ENCODE results near the gene TTC28. TPM values are rescaled to one million over a fixed set of nuclear protein-coding genes. Genes with fewer than 3 reads are reported as not detected.
"Not testable (repeated sequence)": the region's sequence is repeated elsewhere in the genome, so short reads cannot be mapped to it uniquely, and the experiment has no call there.

Gene TTC28
- total RNA-seq, 8 experiments from 2014 or later = 19.2 to 51.4 (median 26.6) TPM

- Histone ChIP-seq H3K27ac (no peak overlapping the region), H3K4me3 (no peak overlapping the region), H3K4me1 (replicated peaks in 1 of 2) (peaks cover 23 to 38% of the 10 kb centered on the region in 2 donors)
- no peak for ATAC-seq (replicated peaks in 6 of 8)
- in situ Hi-C loops (cut with MboI; ENCODE audit: low pct_unique_long_range_greater_than_20kb in 2 of 9, low sequenced_read_pairs in 9 of 9, unreplicated experiment in 9 of 9) = no loop called here
- WGBS, 10 experiments = 80 to 100% (median 93%) methylated on average over 1 to 5 of the region's 5 CpGs; no CpG with 5 or more reads in 2 of the 10 experiments
These were observed 458.8 kb downstream of the TTC28 start for GRCh38 chr22:28220626-28221363.

GRCh38 chr22:28217277-28217676, 462.4 kb downstream of the TTC28 start:
- 44 to 100% (median 88%) methylated on average over 1 of the region's 1 CpG; no CpG with 5 or more reads in 3 of the 10 experiments for WGBS, 10 experiments
- no peak for ATAC-seq (replicated peaks in 6 of 8)

GRCh38 chr22:28214750-28215149, 464.9 kb downstream of the TTC28 start:
- H3K27ac ChIP-seq; H3K4me3 ChIP-seq; in situ Hi-C loops (cut with MboI; ENCODE audit: low pct_unique_long_range_greater_than_20kb in 2 of 9, low sequenced_read_pairs in 9 of 9, unreplicated experiment in 9 of 9); H3K4me1 ChIP-seq (replicated peaks in 1 of 2); ATAC-seq (replicated peaks in 6 of 8): not testable (repeated sequence)
- WGBS, 10 experiments = 83 to 100% (median 100%) methylated on average over 1 to 3 of the region's 5 CpGs; no CpG with 5 or more reads in 4 of the 10 experiments

More at GRCh38 chr22:28217277-28217676, 462.4 kb downstream of the TTC28 start:
- peaks cover 7 to 15% of the 10 kb centered on the region in 2 donors for H3K4me1 ChIP-seq (replicated peaks in 1 of 2)
- H3K27ac ChIP-seq = no peak overlapping the region
- in situ Hi-C loops (cut with MboI; ENCODE audit: low pct_unique_long_range_greater_than_20kb in 2 of 9, low sequenced_read_pairs in 9 of 9, unreplicated experiment in 9 of 9) = no loop called here
- H3K4me3 ChIP-seq = no peak overlapping the region

GRCh38 chr22:28209457-28209856, 470.2 kb downstream of the TTC28 start:
- not testable (repeated sequence) for ATAC-seq (replicated peaks in 6 of 8)
- H3K27ac ChIP-seq = peak overlapping the region in 1 of 2 donors; percentile 33

GRCh38 chr22:28208787-28209186, 470.9 kb downstream of the TTC28 start:
- 60 to 100% (median 93%) methylated on average over 1 to 2 of the region's 2 CpGs; no CpG with 5 or more reads in 5 of the 10 experiments for WGBS, 10 experiments
- ATAC-seq (replicated peaks in 6 of 8) = no peak
- Histone ChIP-seq H3K4me3 (no peak overlapping the region), H3K27ac (no peak overlapping the region), H3K4me1 (replicated peaks in 1 of 2) (peaks cover 9 to 16% of the 10 kb centered on the region in 2 donors)
- in situ Hi-C loops (cut with MboI; ENCODE audit: low pct_unique_long_range_greater_than_20kb in 2 of 9, low sequenced_read_pairs in 9 of 9, unreplicated experiment in 9 of 9) = no loop called here

More at GRCh38 chr22:28209457-28209856, 470.2 kb downstream of the TTC28 start:
- H3K4me3 ChIP-seq; in situ Hi-C loops (cut with MboI; ENCODE audit: low pct_unique_long_range_greater_than_20kb in 2 of 9, low sequenced_read_pairs in 9 of 9, unreplicated experiment in 9 of 9); H3K4me1 ChIP-seq (replicated peaks in 1 of 2): not testable (repeated sequence)
- 28 to 73% (median 40%) methylated on average over 2 to 3 of the region's 6 CpGs; no CpG with 5 or more reads in 7 of the 10 experiments for WGBS, 10 experiments

- H3K4me1 ChIP-seq (replicated peaks in 1 of 2) = peaks cover 14 to 23% of the 10 kb centered on the region in 2 donors
- H3K27ac ChIP-seq = no peak overlapping the region
- no peak for ATAC-seq (replicated peaks in 6 of 8)
- in situ Hi-C loops (cut with MboI; ENCODE audit: low pct_unique_long_range_greater_than_20kb in 2 of 9, low sequenced_read_pairs in 9 of 9, unreplicated experiment in 9 of 9) = no loop called here
- H3K4me3 ChIP-seq = no peak overlapping the region
- 38 to 100% (median 92%) methylated on average over 1 to 2 of the region's 2 CpGs for WGBS, 10 experiments
These were observed 471.6 kb downstream of the TTC28 start for GRCh38 chr22:28208036-28208435.

GRCh38 chr22:28207281-28208030, 472.2 kb downstream of the TTC28 start:
- 47 to 100% (median 96%) methylated on average over 1 to 6 of the region's 6 CpGs for WGBS, 10 experiments
- in situ Hi-C loops (cut with MboI; ENCODE audit: low pct_unique_long_range_greater_than_20kb in 2 of 9, low sequenced_read_pairs in 9 of 9, unreplicated experiment in 9 of 9) = no loop called here
- Histone ChIP-seq H3K27ac (no peak overlapping the region), H3K4me3 (no peak overlapping the region), H3K4me1 (replicated peaks in 1 of 2) (peaks cover 16 to 29% of the 10 kb centered on the region in 2 donors)
- no peak for ATAC-seq (replicated peaks in 6 of 8)

- H3K4me1 ChIP-seq (replicated peaks in 1 of 2) = peaks cover 16 to 34% of the 10 kb centered on the region in 2 donors
- 89 to 100% (median 100%) methylated on average over 1 of the region's 1 CpG; no CpG with 5 or more reads in 3 of the 10 experiments for WGBS, 10 experiments
- no peak overlapping the region for H3K4me3 ChIP-seq
- ATAC-seq (replicated peaks in 6 of 8) = no peak
- in situ Hi-C loops (cut with MboI; ENCODE audit: low pct_unique_long_range_greater_than_20kb in 2 of 9, low sequenced_read_pairs in 9 of 9, unreplicated experiment in 9 of 9) = no loop called here
- no peak overlapping the region for H3K27ac ChIP-seq
These were observed 473.7 kb downstream of the TTC28 start for GRCh38 chr22:28205926-28206325.

GRCh38 chr22:28204382-28204781, 475.3 kb downstream of the TTC28 start:
- in situ Hi-C loops (cut with MboI; ENCODE audit: low pct_unique_long_range_greater_than_20kb in 2 of 9, low sequenced_read_pairs in 9 of 9, unreplicated experiment in 9 of 9) = no loop called here
- WGBS, 10 experiments = 40 to 86% methylated on average over 1 of the region's 1 CpG; no CpG with 5 or more reads in 8 of the 10 experiments
- H3K4me3 ChIP-seq = no peak overlapping the region
- H3K27ac ChIP-seq = no peak overlapping the region
- H3K4me1 ChIP-seq (replicated peaks in 1 of 2) = peaks cover 11 to 34% of the 10 kb centered on the region in 2 donors
- ATAC-seq (replicated peaks in 6 of 8) = peak in 5 of 8 experiments; percentile 38 to 52 (median 48)

GRCh38 chr22:28203286-28203685, 476.4 kb downstream of the TTC28 start:
- Histone ChIP-seq H3K4me1 (replicated peaks in 1 of 2) (peaks cover 6 to 34% of the 10 kb centered on the region in 2 donors), H3K27ac (no peak overlapping the region), H3K4me3 (no peak overlapping the region)
- in situ Hi-C loops (cut with MboI; ENCODE audit: low pct_unique_long_range_greater_than_20kb in 2 of 9, low sequenced_read_pairs in 9 of 9, unreplicated experiment in 9 of 9) = no loop called here
- no peak for ATAC-seq (replicated peaks in 6 of 8)
- 78 to 100% (median 85%) methylated on average over 1 of the region's 1 CpG; no CpG with 5 or more reads in 4 of the 10 experiments for WGBS, 10 experiments

- no peak overlapping the region for H3K4me3 ChIP-seq
- in situ Hi-C loops (cut with MboI; ENCODE audit: low pct_unique_long_range_greater_than_20kb in 2 of 9, low sequenced_read_pairs in 9 of 9, unreplicated experiment in 9 of 9) = no loop called here
- H3K27ac ChIP-seq = no peak overlapping the region
- H3K4me1 ChIP-seq (replicated peaks in 1 of 2) = peaks cover 6 to 17% of the 10 kb centered on the region in 2 donors
- WGBS, 10 experiments = 90 to 100% (median 100%) methylated on average over 1 to 2 of the region's 2 CpGs; no CpG with 5 or more reads in 3 of the 10 experiments
- ATAC-seq (replicated peaks in 6 of 8) = no peak
These were observed 480.9 kb downstream of the TTC28 start for GRCh38 chr22:28198692-28199091.

- H3K27ac ChIP-seq; in situ Hi-C loops (cut with MboI; ENCODE audit: low pct_unique_long_range_greater_than_20kb in 2 of 9, low sequenced_read_pairs in 9 of 9, unreplicated experiment in 9 of 9); H3K4me3 ChIP-seq; H3K4me1 ChIP-seq (replicated peaks in 1 of 2); ATAC-seq (replicated peaks in 6 of 8): not testable (repeated sequence)
- 60 to 90% (median 80%) methylated on average over 1 to 5 of the region's 8 CpGs; no CpG with 5 or more reads in 5 of the 10 experiments for WGBS, 10 experiments
These were observed 488.1 kb downstream of the TTC28 start for GRCh38 chr22:28191571-28191970.

Data from motor neuron (in vitro differentiated cells).